Measurements from ENCODE around the gene PTPRN2.

Gene PTPRN2

GRCh38 chr7:158271646-158272045, 316.0 kb downstream of the PTPRN2 start:
- DNase-seq: no peak

DNA sequence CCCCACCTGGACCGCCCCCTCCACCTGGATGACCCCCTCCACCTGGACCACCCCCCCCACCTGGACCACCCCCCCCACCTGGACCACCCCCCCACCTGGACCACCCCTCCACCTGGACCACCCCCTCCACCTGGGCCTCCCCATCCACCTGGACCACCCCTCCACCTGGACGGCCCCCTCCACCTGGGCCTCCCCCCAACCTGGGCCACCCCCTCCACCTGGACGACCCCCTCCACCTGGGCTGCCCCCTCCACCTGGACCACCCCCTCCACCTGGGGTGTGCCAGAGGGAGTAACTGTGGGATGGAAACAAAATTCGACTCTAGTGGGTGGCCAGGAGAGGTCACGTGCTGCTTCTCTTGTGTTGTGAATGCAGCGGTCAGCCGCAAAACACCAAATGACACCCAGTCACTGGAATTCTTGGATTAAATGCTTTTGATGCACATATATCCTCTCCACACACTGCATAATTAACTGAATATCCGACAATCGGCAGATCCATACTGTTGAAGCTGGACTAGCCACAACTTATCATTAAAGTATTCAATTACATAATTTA, 316.7 kb downstream of the PTPRN2 start:
- DNase-seq: no peak

DNA sequence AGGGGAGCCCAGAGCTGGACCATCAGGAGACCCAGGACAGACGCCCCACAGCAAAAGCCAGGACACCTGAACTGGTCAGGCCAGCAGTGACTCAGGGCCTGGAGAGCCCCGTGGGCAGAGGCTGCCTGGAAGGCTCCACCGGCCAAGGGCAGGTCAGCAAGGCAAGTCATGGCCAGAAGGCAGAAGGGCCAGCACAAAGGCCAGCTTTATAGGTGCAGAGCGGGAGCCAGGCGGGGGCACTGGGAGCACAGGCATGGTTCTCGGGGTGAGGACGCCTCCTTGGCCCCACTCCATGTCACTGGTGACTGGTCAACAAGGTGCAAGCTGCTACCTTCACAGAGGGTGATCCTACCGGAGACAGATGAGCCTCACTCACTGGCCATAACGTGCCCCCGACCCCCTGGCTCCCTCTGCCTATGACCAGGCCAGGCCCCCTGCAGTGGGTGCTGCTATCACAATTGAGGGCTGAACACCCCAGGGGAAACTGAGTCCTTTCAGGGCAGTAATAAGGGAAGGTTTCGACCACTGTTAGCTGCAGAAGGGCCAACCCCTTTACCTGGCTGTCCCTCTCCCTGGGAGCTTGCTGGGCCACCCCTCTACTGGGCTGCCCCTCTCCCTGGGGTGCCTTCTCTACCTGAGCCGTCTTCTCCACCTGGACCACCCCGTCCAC, 317.4 kb downstream of the PTPRN2 start:
- DNase-seq: no peak

DNA sequence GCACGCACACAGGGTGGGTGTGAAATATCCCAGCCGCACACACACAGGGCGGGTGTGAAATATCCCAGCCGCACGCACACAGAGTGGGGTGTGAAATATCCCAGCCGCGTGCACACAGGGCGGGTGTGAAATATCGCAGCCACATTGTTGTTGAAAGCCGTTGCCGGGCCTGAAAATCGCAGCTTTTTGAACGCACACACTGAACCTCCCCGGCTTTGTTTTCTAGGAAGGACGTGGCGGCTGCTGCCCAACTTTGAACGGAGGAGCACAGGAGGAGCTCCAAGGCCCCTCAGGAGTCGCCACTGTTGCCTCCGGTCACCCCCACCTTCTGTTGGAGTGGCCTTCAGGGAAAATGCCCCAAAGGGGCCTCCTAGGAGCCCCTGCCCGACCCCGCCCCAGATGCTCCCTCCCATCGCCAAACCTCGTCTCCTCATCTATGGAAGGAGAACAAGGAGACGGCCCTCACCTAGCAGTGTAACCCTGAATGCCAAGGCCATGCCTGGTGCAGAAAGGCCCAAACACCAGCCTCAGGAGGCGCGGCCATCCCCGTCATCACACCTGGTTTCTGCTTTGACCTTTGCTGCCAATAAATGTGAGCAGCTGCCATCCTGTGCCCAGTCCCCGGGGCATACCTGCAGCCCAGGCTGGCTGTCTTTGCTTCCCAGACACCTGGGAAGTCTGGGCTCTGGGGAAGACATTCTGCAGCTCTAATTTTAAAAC, 318.6 kb downstream of the PTPRN2 start:
- no peak for DNase-seq

GRCh38 chr7:158267742-158268435, 319.7 kb downstream of the PTPRN2 start:
- no peak for DNase-seq

DNA sequence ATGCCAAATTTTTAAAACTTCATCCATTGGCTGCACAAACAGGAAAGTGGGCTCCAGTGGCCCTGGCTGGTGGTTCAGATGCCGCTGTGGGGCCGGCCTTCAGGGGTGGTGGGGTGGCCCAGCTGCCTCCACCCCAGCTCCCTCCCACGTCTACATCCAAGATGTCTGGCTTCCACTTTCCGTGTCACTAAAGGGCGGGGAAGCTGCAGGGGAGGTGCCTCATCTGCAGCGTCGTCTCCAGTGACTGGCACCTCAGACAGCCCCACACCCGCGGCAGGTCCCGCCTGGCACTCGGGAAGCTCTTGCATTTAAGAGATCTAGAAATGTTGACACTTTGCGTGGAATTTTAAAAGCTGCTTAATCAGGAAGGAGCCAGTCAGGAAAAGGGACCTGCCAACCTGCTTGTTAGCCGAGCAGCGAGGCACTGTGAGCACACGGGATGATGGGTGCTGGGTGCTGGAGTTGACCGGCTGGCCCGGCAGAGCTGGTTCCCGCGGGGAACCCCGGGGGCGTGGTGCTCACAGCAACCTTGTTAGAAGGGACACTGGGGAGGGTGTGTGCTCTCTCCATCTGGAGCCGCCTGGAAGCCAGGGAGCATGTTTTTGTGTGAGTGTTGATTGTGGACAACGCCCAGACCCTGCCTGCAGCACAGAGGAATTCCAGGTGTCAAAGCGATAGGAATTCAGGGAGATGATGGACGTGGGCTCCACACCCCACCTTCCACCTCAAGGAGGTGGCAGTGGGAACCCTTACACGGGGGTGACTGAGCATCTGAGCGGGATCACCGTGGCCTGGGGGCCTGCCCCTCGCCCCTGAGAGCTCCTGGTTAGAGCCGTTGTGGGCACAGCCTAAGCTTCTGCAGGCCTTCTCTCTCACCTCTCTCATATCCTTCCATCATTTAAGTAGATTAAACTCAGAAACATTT, 320.5 kb downstream of the PTPRN2 start:
- no peak for DNase-seq

DNA sequence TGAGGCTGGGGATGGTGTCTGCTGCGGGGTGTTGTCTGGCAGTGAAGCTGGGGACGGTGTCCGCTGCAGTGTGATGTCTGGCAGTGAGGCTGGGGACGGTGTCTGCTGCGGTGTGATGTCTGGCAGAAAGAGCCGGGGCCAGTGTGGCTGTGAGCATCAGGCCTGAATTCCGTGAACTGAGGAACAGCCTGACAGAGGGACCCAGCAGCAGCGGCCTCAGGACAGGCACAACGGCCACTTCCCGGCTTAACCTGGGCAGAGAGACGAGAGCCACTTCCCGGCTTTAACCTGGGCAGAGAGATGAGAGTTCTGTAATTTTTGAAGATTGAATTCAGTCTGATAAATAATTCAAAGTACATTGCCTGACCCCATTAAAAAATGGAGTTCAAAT, 321.2 kb downstream of the PTPRN2 start:
- no peak for DNase-seq

DNA sequence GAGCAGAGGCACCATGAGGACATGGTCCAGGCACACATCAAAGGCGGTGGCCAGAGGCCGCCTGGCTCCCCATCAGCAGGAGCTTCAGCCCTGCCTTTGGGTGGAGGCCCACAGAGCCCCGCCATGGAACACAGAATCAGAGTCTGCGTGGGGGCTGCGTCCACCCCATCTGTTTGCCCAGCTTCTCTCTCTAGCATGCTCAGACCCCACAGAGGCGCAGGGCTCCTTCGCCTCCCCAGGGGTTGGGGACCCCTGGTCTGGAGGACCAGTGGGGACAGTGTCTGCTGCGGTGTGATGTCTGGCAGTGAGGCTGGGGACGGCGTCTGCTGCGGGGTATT, 321.9 kb downstream of the PTPRN2 start:
- no peak for DNase-seq

DNA sequence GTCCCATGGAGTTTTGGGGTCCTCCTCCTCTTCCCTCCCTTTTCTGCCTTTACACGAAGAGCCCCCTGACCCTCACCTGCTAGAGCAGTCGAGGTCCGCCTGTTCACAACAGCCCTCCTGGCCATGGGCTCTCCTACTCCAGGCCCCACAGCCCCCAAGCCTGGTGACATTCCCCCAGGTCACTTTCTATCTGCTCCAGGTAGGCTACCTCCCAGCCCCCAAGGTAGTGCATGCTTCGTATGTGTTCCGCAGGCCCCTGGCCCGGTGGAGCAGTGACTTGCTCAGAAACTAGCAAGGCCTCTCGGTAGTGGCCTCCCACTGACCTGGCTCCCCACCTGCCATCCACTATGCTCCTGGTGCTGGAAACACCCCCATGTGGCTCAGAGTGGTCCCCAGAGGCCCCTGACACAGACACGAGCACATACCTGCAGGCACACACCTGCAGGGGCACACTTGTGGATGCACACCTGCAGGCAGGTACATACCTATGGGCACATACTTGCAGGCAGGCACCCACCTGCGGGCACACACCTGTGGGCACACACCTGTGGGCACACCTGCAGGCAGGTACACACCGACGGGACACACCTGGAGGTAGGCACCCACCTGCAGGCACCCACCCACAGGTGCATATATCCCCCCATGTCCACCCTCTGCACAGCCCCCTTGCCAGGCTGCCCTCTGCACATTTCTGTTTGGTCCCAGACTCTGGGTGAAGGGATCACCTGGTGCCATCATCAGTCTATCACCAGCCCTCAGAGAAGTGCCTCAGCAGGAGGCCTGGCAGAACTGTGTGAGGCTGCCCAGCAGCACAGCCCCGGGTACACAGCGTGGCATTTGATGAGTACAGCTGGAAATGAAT, 322.5 kb downstream of the PTPRN2 start:
- DNase-seq: no peak

- DNase-seq: no peak
These were observed 323.5 kb downstream of the PTPRN2 start for GRCh38 chr7:158263964-158264748.

DNA sequence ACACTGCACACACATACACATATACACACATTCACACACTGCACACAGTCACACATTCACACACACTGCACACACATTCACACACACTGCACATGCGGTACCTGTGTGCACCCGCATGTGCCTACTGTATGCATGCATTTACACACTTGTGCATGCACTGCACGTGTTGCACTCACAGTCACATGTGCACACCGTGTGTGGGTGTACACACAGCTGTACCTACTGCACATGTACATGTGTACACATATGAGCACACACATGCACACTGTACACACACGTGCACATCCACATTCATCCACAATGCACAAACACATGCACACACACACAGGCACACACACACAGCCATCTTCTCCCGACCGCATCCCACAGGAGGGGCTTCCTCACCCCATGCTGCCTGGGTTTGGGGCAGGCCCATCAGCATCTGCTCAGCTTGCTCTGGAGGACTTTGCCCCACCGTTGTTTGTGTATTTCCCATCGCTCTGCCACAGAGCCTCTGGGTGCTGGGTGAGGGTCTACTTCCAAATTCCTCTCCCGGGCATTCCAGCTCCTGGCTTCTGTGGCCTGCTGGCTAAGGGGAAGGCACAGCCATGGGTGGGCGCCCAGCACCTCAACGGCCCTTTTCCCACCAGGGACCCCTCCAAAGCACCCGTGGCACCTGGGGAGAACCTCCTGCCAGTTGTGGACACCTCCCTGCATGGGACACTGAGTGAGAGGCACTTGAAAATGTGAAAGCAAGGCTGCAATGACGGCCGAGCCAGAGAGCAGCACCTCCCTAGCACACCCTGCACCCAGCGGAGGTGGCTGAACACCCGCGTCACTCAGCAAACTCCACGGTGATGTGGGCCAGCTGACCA, 324.3 kb downstream of the PTPRN2 start:
- no peak for DNase-seq

DNA sequence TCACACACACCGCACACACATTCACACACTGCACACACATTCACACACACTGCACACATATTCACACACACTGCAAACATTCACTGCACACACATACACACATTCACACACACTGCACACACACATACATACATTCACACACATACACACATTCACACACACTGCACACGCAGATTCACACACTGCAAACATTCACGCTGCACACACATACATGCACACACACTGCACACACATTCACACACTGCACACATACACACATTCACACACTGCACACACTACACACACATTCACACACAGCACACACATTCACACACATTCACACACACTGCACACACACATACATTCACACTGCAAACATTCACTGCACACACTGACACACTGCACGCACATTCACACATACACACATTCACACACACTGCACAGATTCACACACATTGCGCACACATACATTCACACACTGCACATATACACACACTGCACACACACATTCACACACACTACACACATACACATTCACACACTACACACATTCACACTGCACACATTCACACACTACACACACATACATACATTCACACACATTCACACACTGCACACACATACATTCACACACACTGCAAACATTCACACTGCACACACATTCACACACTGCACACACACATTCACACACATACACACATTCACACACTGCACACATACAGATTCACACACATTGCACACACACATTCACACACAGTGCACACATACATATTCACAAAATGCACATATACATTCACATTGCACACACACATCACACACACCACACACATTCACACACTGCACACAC, 325.1 kb downstream of the PTPRN2 start:
- DNase-seq: no peak

GRCh38 chr7:158261362-158262235, 326.0 kb downstream of the PTPRN2 start:
- no peak for DNase-seq

DNA sequence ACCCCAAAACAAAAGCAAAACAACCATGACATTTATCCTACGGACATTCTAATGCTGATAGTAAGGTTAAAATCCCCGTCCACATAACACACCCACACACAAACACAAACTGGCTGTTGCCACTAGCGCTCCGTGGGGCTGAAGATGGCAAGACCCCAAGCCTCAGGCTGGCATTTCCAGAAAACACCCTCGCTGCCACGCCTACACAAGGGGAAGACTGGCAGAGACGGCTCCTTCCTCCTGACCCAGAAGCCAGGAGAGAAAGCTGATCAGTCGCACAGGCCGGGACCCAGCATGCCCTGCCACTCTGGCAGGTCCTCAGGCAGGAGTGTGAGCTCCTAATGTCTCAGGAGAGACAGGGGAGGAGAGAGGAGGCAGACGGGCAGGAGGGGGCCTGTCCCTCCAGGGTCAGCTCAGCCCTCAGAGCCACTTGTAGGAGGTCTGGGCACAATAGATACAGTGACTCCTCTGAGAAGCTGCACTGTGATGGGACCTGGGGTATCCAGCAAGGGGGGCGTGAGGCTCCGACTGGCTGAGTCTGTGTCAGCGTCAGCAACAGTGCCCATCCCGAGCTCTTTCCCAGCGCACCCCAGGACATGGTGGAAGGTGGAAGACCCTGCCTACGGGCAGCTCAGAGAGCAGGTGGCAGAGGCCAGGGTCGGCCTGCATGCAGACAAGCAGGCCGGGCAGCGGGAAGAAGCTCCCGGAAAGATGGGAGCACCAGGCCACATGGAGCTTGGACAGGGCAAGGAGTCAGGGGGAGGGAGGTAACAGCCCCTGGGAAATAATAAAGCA, 326.9 kb downstream of the PTPRN2 start:
- DNase-seq: no peak

GRCh38 chr7:158259671-158260418, 327.8 kb downstream of the PTPRN2 start:
- DNase-seq: no peak

DNA sequence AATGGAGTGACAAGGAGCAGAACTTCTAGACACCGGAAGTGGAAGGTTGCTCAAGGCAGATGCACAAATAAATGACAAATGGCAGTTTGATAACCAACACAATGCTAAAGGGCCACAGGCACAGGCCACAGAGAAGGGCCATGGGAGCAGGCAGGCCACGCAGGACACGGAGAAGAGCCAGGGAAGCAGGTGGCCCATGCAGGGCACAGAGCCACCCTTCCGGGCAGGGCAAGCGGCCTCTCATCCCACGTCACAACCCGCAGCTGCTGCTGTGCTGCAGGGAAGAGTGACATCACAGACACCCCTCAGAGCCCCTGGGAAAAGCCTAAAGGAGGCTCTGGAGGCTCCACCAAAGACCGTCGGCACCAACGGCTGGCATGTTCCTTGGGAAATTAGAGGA, 328.5 kb downstream of the PTPRN2 start:
- no peak for DNase-seq
